ENCODE data around the gene SEPTIN5. TPM values are rescaled to one million over a fixed set of nuclear protein-coding genes. Genes with fewer than 3 reads are reported as not detected.

SEPTIN5 gene
- total and polyA plus RNA-seq, 9 of the 15 experiments (the other 6 are each of a cell fraction or from before 2014, with no cell fraction given), result 0.03 to 195 (median 119) TPM

- no peak for TF ChIP-seq ATF2 (CRISPR knock-in tag; IDR thresholded peaks at IDR 0.05)
- TF ChIP-seq CREM (IDR thresholded peaks at IDR 0.05; ENCODE audit: low read depth), result no peak
- no peak for TF ChIP-seq E2F1 (CRISPR knock-in tag; IDR thresholded peaks at IDR 0.05)
- no peak for TF ChIP-seq ZNF778 (CRISPR knock-in tag; IDR thresholded peaks at IDR 0.05)
- TF ChIP-seq ASH1L (IDR thresholded peaks at IDR 0.05; ENCODE audit: borderline replicate concordance, low read depth, partially characterized antibody), result no peak
- no peak for TF ChIP-seq ZNF561 (CRISPR knock-in tag; conservative IDR thresholded peaks at IDR 0.05)
- no peak; the same call in 1 of the 2 replicates for TF ChIP-seq TRIM28 (IDR thresholded peaks at IDR 0.05)
- TF ChIP-seq KDM5B (IDR thresholded peaks at IDR 0.05; ENCODE audit: insufficient replicate concordance, low read depth, low read length), result no peak
- peak; percentile 50; the same call in 1 of the 2 replicates for TF ChIP-seq IRF9 (tag; IDR thresholded peaks at IDR 0.05)
- no peak for TF ChIP-seq ZBTB7A (IDR thresholded peaks at IDR 0.05; ENCODE audit: borderline replicate concordance, control insufficient read depth, low read depth, low read length)
- no peak for TF ChIP-seq GTF2B (IDR thresholded peaks at IDR 0.05; ENCODE audit: extremely low read depth, insufficient read length)
- TF ChIP-seq KDM2B (CRISPR knock-in tag; IDR thresholded peaks at IDR 0.05), result peak; percentile 95
- TF ChIP-seq WHSC1 (IDR thresholded peaks at IDR 0.05; ENCODE audit: low read length), result peak; percentile 26
- peak; percentile 9; the same call in 1 of the 2 replicates for TF ChIP-seq GATAD2A (IDR thresholded peaks at IDR 0.05)
- TF ChIP-seq MEF2D (tag; conservative IDR thresholded peaks at IDR 0.05; ENCODE audit: low read depth), result peak; percentile 82
Observed at GRCh38 chr22:19722178-19722981, 8.1 kb downstream of the SEPTIN5 start (continued).
